ENCODE measurements around the gene CCDC92. TPM values are rescaled to one million over a fixed set of nuclear protein-coding genes. Genes with fewer than 3 reads are reported as not detected.
"Not testable (repeated sequence)": the region's sequence is repeated elsewhere in the genome, so short reads cannot be mapped to it uniquely, and the experiment has no call there.

The CCDC92 gene
- polyA plus RNA-seq, 4 donors = 48.4 to 50.2 (median 49.3) TPM

DNA sequence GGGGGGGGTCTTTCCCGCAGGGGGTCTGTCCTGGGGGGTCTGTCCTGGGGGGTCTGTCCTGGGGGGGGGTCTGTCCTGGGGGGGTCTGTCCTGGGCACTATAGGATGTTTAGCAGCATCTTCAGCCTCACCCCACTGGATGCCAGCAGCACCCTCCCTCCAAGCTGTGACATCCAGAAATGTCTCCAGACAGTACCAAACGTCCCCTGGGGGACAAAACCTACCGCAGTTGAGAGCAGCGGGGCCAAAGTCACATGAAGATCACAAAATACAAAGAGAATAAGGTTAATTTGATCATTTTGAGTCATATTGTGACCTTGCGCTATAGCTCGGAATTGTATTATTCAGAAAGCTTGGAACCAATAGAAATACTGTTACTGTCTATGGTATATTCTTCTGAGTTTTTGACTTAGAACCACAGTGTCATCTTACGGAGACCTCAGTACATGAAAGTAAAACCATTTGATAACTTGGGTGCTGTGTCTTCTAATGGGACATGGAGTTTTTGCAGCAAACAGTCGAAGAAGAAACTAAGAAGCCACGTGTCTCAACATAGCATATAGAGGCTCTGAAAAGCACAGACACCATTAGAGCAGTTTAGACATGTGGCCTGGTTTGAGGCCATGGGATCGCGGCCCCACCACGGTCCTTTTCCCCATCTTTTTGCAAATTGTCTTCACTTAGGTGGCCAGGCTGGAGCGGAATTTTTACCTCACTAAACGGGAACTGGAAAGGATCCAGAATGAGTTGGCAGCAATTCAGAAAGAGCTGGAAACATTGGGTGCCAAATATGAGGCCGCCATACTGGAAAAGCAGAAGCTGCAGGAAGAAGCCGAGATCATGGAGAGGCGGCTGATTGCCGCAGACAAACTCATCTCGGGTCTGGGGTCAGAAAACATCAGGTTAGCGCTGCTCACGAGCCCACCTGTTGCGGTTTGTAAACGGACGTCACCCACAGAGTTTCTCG lies 59.9 kb downstream of the CCDC92 start:
- no peak for DNase-seq (ENCODE audit: low read depth in 4 of 4, low spot score in 3 of 4)

DNA sequence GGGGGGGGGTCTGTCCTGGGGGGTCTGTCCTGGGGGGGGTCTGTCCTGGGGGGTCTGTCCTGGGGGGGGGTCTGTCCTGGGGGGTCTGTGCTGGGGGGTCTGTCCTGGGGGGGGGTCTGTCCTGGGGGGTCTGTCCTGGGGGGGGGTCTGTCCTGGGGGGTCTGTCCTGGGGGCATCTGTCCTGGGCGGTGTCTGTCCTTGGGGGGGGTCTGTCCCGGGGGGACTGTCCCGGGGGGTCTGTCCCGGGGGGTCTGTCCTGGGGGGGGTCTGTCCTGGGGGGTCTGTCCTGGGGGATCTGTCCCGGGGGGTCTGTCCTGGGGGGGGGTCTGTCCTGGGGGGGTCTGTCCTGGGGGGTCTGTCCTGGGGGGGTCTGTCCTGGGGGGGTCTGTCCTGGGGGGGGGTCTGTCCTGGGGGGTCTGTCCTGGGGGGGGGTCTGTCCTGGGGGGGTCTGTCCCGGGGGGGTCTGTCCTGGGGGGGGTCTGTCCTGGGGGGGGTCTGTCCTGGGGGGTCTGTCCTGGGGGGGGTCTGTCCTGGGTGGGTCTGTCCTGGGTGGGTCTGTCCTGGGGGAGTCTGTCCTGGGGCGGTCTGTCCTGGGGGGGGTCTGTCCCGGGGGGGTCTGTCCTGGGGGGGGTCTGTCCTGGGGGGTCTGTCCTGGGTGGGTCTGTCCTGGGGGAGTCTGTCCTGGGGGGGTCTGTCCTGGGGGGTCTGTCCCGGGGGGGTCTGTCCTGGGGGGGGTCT lies 60.8 kb downstream of the CCDC92 start:
- not testable (repeated sequence) for DNase-seq (ENCODE audit: low read depth in 4 of 4, low spot score in 3 of 4)

DNA sequence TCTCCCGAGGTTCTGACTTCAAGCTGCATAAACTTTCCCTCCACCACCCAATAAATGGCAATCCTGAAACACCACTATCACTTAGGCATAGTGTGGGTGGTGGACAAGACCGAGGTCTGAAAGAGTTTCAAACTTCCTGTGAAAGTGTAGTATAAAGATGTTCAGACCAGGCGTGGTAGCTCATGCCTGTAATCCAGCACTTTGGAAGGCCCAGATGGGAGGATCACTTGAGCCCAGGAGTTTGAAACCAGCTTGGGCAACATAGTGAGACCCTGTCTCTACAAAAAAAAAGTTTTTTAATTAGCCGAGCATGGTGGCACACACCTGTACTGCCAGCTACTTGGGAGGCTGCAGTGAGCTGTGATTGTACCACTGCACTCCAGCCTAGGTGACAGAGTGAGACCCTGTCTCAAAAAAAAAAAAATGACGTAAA lies 61.9 kb downstream of the CCDC92 start:
- DNase-seq (ENCODE audit: low read depth in 4 of 4, low spot score in 3 of 4) = no peak

DNA sequence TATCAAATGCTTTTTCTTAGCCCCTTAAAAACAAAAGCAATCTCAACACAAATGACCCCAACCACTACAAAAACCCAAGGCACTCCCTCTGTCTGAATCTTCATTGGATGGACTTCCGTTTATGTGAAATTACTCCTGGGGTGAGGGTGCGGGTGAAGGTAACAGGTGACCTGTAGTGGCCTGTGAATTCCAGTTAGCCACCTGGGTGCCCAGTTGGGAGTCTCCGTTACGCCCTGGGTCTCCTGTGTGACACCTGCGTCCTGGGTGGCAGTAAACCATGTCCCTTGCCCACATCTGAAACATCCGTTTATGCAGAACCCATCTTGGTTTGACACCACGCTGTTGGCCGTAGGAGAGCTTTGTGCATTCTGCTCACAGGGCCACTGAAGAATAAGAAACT lies 62.6 kb downstream of the CCDC92 start:
- DNase-seq (ENCODE audit: low read depth in 4 of 4, low spot score in 3 of 4) = no peak

- DNase-seq (ENCODE audit: low read depth in 4 of 4, low spot score in 3 of 4) = no peak
Observed at GRCh38 chr12:123908884-123909725, 63.5 kb downstream of the CCDC92 start.

- no peak for DNase-seq (ENCODE audit: low read depth in 4 of 4, low spot score in 3 of 4)
Observed at GRCh38 chr12:123907726-123908476, 64.7 kb downstream of the CCDC92 start.

DNA sequence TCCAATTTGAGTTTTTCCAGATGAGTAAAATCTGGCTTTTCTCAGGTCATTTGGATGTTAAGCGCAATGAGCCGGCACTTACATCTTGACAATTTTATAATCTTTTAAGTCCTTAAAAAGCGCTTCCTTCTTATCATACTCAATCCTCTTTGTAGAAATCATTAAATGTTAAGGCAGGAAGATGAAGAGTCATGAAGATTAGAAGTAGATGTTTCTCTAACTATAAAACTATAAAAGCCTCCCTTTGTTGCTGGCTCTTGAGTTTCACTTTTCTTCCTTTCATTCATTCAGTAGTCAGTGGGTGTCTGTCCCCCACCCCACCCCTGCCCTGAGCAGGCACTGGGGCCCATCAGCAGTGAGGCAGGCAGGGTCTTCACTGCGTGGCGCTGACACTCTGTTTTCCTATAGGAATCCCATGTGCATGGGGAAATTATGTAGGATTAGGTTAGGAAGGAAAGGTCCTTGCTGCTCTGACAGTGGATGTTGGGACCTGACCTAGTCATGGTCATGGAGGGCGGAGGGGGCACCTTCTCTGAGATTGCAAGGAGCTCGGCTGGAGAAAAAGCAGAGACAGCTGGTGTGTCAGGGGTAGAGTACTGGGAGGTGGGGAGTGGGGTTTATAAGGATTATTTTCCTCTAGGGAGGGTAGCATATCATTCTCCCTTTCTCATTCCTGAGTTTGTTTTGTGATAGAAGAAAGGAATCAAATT lies 65.8 kb downstream of the CCDC92 start:
- no peak for DNase-seq (ENCODE audit: low read depth in 4 of 4, low spot score in 3 of 4)

- no peak for DNase-seq (ENCODE audit: low read depth in 4 of 4, low spot score in 3 of 4)
Observed at GRCh38 chr12:123905319-123905925, 67.2 kb downstream of the CCDC92 start.

DNA sequence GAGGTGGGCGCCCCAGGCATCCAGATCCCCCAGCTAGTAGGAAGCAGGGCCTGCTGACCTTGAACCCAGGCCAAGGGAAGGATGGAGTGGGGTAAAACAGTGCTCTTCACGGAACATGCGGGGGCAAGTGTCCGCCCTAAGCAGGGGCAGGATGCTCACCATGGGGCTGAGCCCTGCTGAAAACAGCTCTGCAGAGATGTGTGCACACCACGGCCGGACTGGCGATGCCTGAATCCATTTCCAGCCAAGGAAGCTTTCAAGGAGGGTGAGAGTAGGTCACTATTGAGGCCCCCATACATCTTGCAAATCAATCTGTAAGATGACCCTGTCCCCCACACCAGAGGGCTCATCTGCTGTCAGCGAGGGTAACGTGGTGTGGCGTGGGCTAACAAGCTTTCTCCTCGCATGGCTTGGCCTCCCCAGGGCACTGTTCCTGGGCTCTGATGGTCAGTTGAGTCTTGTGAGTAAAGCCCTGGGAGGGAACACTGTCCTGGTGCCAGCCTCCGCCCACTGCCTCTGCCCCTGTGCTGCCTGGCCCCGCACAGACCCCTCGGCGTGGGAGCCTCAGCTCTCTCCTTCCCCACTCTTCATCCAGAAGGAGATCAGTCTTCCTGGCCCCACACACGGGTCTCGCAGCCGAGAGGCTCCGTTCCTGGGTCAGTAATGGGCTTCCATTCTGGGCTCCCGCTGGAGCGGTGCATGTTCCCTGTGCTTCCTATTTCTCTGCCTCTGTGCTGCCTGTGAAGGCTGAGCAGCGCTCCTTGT lies 69.1 kb downstream of the CCDC92 start:
- no peak for DNase-seq (ENCODE audit: low read depth in 4 of 4, low spot score in 3 of 4)

DNA sequence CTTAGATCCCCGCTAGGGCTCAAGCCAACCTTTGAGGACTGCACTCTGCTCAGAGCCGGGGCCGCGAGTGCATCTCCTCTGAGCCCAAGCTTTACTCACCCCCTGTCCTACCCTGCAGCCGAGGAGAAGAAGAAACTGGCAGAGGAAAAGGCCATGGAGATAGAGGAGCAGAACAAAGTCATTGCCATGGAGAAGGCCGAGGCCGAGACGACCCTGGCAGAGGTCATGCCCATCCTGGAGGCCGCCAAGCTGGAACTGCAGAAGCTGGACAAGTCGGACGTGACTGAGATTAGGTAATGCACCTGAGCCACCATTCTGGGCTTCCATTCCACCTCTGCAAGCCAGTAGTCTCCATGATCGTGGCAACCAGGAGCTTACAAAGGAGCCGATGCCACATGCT lies 69.8 kb downstream of the CCDC92 start:
- DNase-seq (ENCODE audit: low read depth in 4 of 4, low spot score in 3 of 4) = no peak

DNA sequence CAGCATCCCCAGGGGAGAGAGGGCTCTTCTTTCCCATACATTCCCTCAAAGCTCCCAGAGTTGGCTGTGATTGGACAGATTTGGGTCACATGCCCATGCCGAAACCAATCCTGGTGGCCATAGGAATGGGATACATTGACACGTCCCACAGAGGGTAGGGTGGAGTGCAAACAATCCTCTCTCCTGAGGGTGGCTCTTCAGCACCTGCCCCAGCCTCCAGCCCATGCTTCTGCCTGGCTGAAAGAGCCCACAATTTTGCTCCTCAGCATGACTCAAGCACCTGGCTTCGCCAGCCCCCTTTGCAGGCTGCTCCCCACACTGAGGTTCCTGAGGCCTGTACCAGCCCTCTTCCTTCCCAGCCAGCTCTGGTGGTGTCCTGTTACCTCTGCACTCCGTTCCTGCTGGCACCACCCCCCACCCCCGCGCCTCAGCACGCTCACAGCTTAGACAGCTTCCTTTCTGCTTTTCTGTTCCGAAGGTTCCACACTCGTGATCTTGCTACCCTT lies 71.7 kb downstream of the CCDC92 start:
- DNase-seq (ENCODE audit: low read depth in 4 of 4, low spot score in 3 of 4) = no peak

GRCh38 chr12:123899368-123899767 lies 73.3 kb downstream of the CCDC92 start:
- no peak for DNase-seq (ENCODE audit: low read depth in 4 of 4, low spot score in 3 of 4)

DNA sequence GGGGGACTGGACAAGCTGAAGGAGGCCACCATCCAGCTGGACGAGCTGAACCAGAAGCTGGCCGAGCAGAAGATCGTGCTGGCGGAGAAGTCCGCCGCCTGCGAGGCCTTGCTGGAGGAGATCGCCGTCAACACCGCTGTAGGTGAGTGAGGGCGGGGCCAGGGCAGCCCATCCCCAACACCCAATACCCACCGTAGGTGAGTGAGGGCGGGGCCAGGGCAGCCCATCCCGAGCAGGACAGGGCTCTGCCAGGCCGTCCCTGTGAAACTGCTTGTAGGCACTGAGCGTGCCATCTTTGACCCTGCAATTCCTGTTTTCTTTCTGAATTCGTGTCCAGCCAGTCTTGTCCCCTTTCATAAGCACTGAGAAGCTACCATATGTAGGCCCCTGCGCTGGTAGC lies 74.0 kb downstream of the CCDC92 start:
- DNase-seq (ENCODE audit: low read depth in 4 of 4, low spot score in 3 of 4) = no peak

- no peak for DNase-seq (ENCODE audit: low read depth in 4 of 4, low spot score in 3 of 4)
Observed at GRCh38 chr12:123897221-123897620, 75.4 kb downstream of the CCDC92 start.

- no peak for DNase-seq (ENCODE audit: low read depth in 4 of 4, low spot score in 3 of 4)
Observed at GRCh38 chr12:123896767-123897166, 75.9 kb downstream of the CCDC92 start.

- DNase-seq (ENCODE audit: low read depth in 4 of 4, low spot score in 3 of 4) = no peak
Observed at GRCh38 chr12:123895451-123895850, 77.2 kb downstream of the CCDC92 start.

GRCh38 chr12:123894823-123895345 lies 77.7 kb downstream of the CCDC92 start:
- no peak for DNase-seq (ENCODE audit: low read depth in 4 of 4, low spot score in 3 of 4)

GRCh38 chr12:123893276-123893675 lies 79.4 kb downstream of the CCDC92 start:
- no peak for DNase-seq (ENCODE audit: low read depth in 4 of 4, low spot score in 3 of 4)
